CD14-positive monocyte (primary cell): Measurements from ENCODE around the gene ELN. TPM values are rescaled to one million over a fixed set of nuclear protein-coding genes. Genes with fewer than 3 reads are reported as not detected.

Experiments used
- DNase-seq, 3 donors: peaks; one replicate each; pipeline ENCODE4 v3.0.0-alpha.2; 2011 to 2022
- H2AFZ ChIP-seq: 2 replicates; pipeline ENCODE4 v1.6.0; 2012; ENCODE audit warnings: mild to moderate bottlenecking, low read depth, low read length, inconsistent platforms; ENCODE audit not compliant: insufficient read depth, poor library complexity, severe bottlenecking
- H3K27ac ChIP-seq, 2 donors: 1 replicate in 1 of 2; 2 replicates in 1 of 2; pipeline ENCODE4 v1.5.1; 2012 to 2013; ENCODE audit warnings: low read length in 2 of 2, control low read depth in 1 of 2, inconsistent platforms in 1 of 2, low read depth in 1 of 2, mild to moderate bottlenecking in 1 of 2
- H3K27me3 ChIP-seq, 2 donors: one replicate each; pipeline versions ENCODE4 v1.6.0 to v1.6.1; 2011 to 2013; ENCODE audit warnings: low read length in 2 of 2; ENCODE audit not compliant: control insufficient read depth in 2 of 2, insufficient read depth in 2 of 2
- H3K36me3 ChIP-seq, 2 donors: replicated peaks in 1 of 2; 1 replicate in 1 of 2; 2 replicates in 1 of 2; pipeline versions ENCODE4 v1.5.1 to v1.6.1; 2012 to 2013; ENCODE audit warnings: low read length in 2 of 2, control low read depth in 1 of 2, inconsistent platforms in 1 of 2, mild to moderate bottlenecking in 1 of 2; ENCODE audit not compliant: insufficient read depth in 2 of 2, control insufficient read depth in 1 of 2
- H3K4me1 ChIP-seq, 2 donors: 1 replicate in 1 of 2; 2 replicates in 1 of 2; pipeline versions ENCODE4 v1.5.1 to v1.6.1; 2012 to 2013; ENCODE audit warnings: low read length in 2 of 2, control low read depth in 1 of 2, inconsistent platforms in 1 of 2, mild to moderate bottlenecking in 1 of 2, moderate library complexity in 1 of 2; ENCODE audit not compliant: insufficient read depth in 2 of 2, control insufficient read depth in 1 of 2
- H3K4me2 ChIP-seq: replicated peaks from 2 replicates; pipeline ENCODE3; 2012; ENCODE audit warnings: low read length, moderate library complexity, mild to moderate bottlenecking; ENCODE audit not compliant: poor library complexity, severe bottlenecking; ENCODE audit errors: extremely low read depth
- H3K4me3 ChIP-seq, 3 experiments: fragments of 200-600 bp in 1 of 3; sonication (generic) in 1 of 3; replicated peaks in 1 of 3; 1 replicate in 2 of 3; 2 replicates in 1 of 3; pipeline ENCODE4 v1.5.1; 2011 to 2013; ENCODE audit warnings: low read length in 3 of 3, mild to moderate bottlenecking in 3 of 3, control low read depth in 2 of 3, low read depth in 2 of 3, inconsistent platforms in 1 of 3, moderate library complexity in 1 of 3
- H3K79me2 ChIP-seq: 2 replicates; pipeline ENCODE4 v1.6.0; 2012; ENCODE audit warnings: mild to moderate bottlenecking, control low read depth, inconsistent platforms, low read length, moderate library complexity; ENCODE audit not compliant: insufficient read depth
- H3K9ac ChIP-seq: 2 replicates; pipeline ENCODE4 v1.6.0; 2017; ENCODE audit warnings: low read length, mild to moderate bottlenecking; ENCODE audit not compliant: insufficient read depth, poor library complexity, severe bottlenecking
- H3K9me3 ChIP-seq, 2 donors: replicated peaks in 1 of 2; 1 replicate in 1 of 2; 2 replicates in 1 of 2; pipeline versions ENCODE4 v1.5.1 to v1.6.1; 2012 to 2013; ENCODE audit warnings: low read length in 2 of 2, control low read depth in 1 of 2; ENCODE audit not compliant: control insufficient read depth in 1 of 2, insufficient read depth in 1 of 2
- H4K20me1 ChIP-seq: 2 replicates; pipeline ENCODE4 v1.6.0; 2012; ENCODE audit warnings: mild to moderate bottlenecking, low read length, control low read depth, moderate library complexity; ENCODE audit not compliant: insufficient read depth
- H3K27ac Mint-ChIP-seq, 7 donors: one replicate each; pipeline ENCODE4 v1.8.0; 2020; ENCODE audit warnings: mild to moderate bottlenecking in 7 of 7, mixed read lengths in 7 of 7, moderate library complexity in 6 of 7, inconsistent platforms in 2 of 7
- H3K27me3 Mint-ChIP-seq, 3 donors: one replicate each; pipeline ENCODE4 v1.8.0; 2021 to 2022; ENCODE audit warnings: low read depth in 3 of 3, mild to moderate bottlenecking in 3 of 3, mixed read lengths in 3 of 3, moderate library complexity in 3 of 3, inconsistent platforms in 1 of 3
- H3K36me3 Mint-ChIP-seq, 2 donors: one replicate each; pipeline ENCODE4 v1.8.0; 2020; ENCODE audit warnings: mixed read lengths in 2 of 2, inconsistent platforms in 1 of 2, mild to moderate bottlenecking in 1 of 2
- H3K4me1 Mint-ChIP-seq: one replicate; pipeline ENCODE4 v1.8.0; 2020; ENCODE audit warnings: mild to moderate bottlenecking, mixed read lengths
- H3K4me3 Mint-ChIP-seq, 2 donors: one replicate each; pipeline ENCODE4 v1.8.0; 2020; ENCODE audit warnings: mild to moderate bottlenecking in 2 of 2, mixed read lengths in 2 of 2, moderate library complexity in 1 of 2
- H3K9me3 Mint-ChIP-seq, 7 donors: one replicate each; pipeline ENCODE4 v1.8.0; 2020 to 2022; ENCODE audit warnings: mixed read lengths in 7 of 7, mild to moderate bottlenecking in 6 of 7, moderate library complexity in 6 of 7, inconsistent platforms in 2 of 7
- CTCF ChIP-seq: fragments of 200-600 bp; IDR thresholded peaks from one replicate; pipeline ENCODE4 v1.8.0; 2022; ENCODE audit warnings: antibody characterized with exemption, mild to moderate bottlenecking
- whole genome bisulfite sequencing: methylation state at CpG from one replicate; pipeline ENCODE4 v1.1.5; 2013; ENCODE audit warnings: missing lambda C conversion rate; ENCODE audit not compliant: insufficient coverage; 5-methylcytosine and 5-hydroxymethylcytosine counted together
- intact Hi-C, 2 donors: fragments of 100-400 bp; cut with micrococcal nuclease; formaldehyde crosslinking; loops; one replicate each; pipeline versions ENCODE4 v1.15.0 to v1.15.1; 2023
- polyA plus RNA-seq, 3 donors: library from polyadenylated mRNA; depleted of rRNA in 1 of 3; unstranded in 2 of 3; stranded (reverse) in 1 of 3; fragments of 300-500 nt in 2 of 3; fragments of >200 nt in 1 of 3; fragmentation: Illumina TruSeq in 2 of 3; gene quantifications; 1 replicate in 2 of 3; 2 replicates in 1 of 3; pipeline ENCODE4 v1.2.3, GENCODE V29; 2012 to 2021

The ELN gene
- polyA plus RNA-seq, 3 donors = not detected

- Mint-ChIP-seq H3K9me3 (peaks cover 0 to 6% (median 2%) of the 10 kb centered on the region in 7 donors), H3K36me3 (peaks cover 28 to 35% of the 10 kb centered on the region in 2 donors), H3K27ac (peak overlapping the region; percentile 93 to 97 (median 95)), H3K4me3 (peak overlapping the region; percentile 89 to 96), H3K27me3 (no peaks in the 10 kb centered on the region), H3K4me1 (peaks cover 23% of the 10 kb centered on the region)
- Histone ChIP-seq H3K9ac (peak overlapping the region; percentile 91), H3K27me3 (no peaks in the 10 kb centered on the region), H2AFZ (peak overlapping the region; percentile 75), H3K27ac (peak overlapping the region; percentile 75 to 95), H4K20me1 (peaks cover 15% of the 10 kb centered on the region), H3K4me1 (peaks cover 29 to 36% of the 10 kb centered on the region in 2 donors), H3K36me3 (peaks cover 19 to 24% of the 10 kb centered on the region in 2 donors), H3K9me3 (no peaks in the 10 kb centered on the region), H3K4me2 (peak overlapping the region; percentile 83), H3K4me3 (peak overlapping the region; percentile 67 to 87 (median 81)), H3K79me2 (peaks cover 22% of the 10 kb centered on the region)
- DNase-seq = peak in 1 of 3 donors; percentile 15
- no peak for TF ChIP-seq CTCF
- 5% methylated on average over 14 of the region's 15 CpGs for WGBS
- intact Hi-C loops = loop anchor here in 1 of 2 donors (1.0 to 5.0 kb wide), 2 partner anchors 9 to 79 kb away; partner anchors contain the start of gene EIF4H
Observed at GRCh38 chr7:74093671-74094223, 65.8 kb downstream of the ELN start.

GRCh38 chr7:74094224-74095101 is 66.5 kb downstream of the ELN start:
- Histone ChIP-seq H4K20me1 (peaks cover 15% of the 10 kb centered on the region), H3K36me3 (peaks cover 26 to 31% of the 10 kb centered on the region in 2 donors), H3K4me1 (peaks cover 29 to 36% of the 10 kb centered on the region in 2 donors), H3K9ac (peak overlapping the region; percentile 91), H3K4me3 (peak overlapping the region; percentile 67 to 87 (median 81)), H3K9me3 (no peaks in the 10 kb centered on the region), H3K4me2 (peak overlapping the region; percentile 83), H3K79me2 (peaks cover 22% of the 10 kb centered on the region), H3K27me3 (no peaks in the 10 kb centered on the region), H3K27ac (peak overlapping the region; percentile 75 to 95), H2AFZ (peak overlapping the region; percentile 75)
- Mint-ChIP-seq H3K27me3 (no peaks in the 10 kb centered on the region), H3K9me3 (peaks cover 0 to 6% (median 2%) of the 10 kb centered on the region in 7 donors), H3K36me3 (peaks cover 30 to 40% of the 10 kb centered on the region in 2 donors), H3K4me3 (peak overlapping the region; percentile 89 to 96), H3K27ac (peak overlapping the region; percentile 93 to 97 (median 95)), H3K4me1 (peaks cover 23% of the 10 kb centered on the region)
- intact Hi-C loops = loop anchor here in 1 of 2 donors (5.0 kb wide), 1 partner anchor 78 kb away; the partner anchor contains the start of gene EIF4H
- TF ChIP-seq CTCF = no peak
- peak; percentile 87 to 94 (median 91) for DNase-seq
- 1% methylated on average over 22 of the region's 32 CpGs for WGBS
